OCI-LY3 (cell line): ENCODE measurements around the gene NEMP2.

Source experiments
- H2AFZ ChIP-seq: fragments of 200-600, 300-600 bp; shearing (Covaris generic); 2 replicates; pipeline ENCODE4 v1.6.0; 2014; ENCODE audit warnings: antibody characterized with exemption, low read depth, low read length
- H3K27ac ChIP-seq: fragments of 200-600, 300-600 bp; sonication (generic); 2 replicates; pipeline ENCODE4 v1.5.1; 2014; ENCODE audit warnings: mild to moderate bottlenecking, low read length, moderate library complexity, mixed read lengths
- H3K27me3 ChIP-seq: fragments of 200-600, 300-600 bp; sonication (generic); 2 replicates; pipeline ENCODE4 v1.6.1; 2014; ENCODE audit warnings: low read depth, low read length, mixed read lengths
- H3K36me3 ChIP-seq: fragments of 200-600, 300-600 bp; sonication (generic); replicated peaks from 2 replicates; pipeline ENCODE3; 2014; ENCODE audit warnings: low read depth, low read length, mixed read lengths
- H3K4me1 ChIP-seq: fragments of 300-600, 200-600 bp; sonication (generic); 2 replicates; pipeline ENCODE4 v1.6.1; 2014; ENCODE audit warnings: low read length, mixed read lengths
- H3K4me2 ChIP-seq: fragments of 200-600, 300-600 bp; sonication (generic); 2 replicates; pipeline ENCODE4 v1.6.1; 2014; ENCODE audit warnings: low read length, mixed read lengths
- H3K4me3 ChIP-seq: fragments of 300-600, 200-600 bp; sonication (generic); 2 replicates; pipeline ENCODE4 v1.5.1; 2014; ENCODE audit warnings: antibody characterized with exemption, mild to moderate bottlenecking, low read length, moderate library complexity
- H3K79me2 ChIP-seq: fragments of 300-600, 200-600 bp; shearing (Covaris generic); 2 replicates; pipeline ENCODE4 v1.6.1; 2014; ENCODE audit warnings: mild to moderate bottlenecking, low read length, mixed read lengths
- H3K9ac ChIP-seq: fragments of 300-600, 200-600 bp; shearing (Covaris generic); 2 replicates; pipeline ENCODE4 v1.6.0; 2014; ENCODE audit warnings: mild to moderate bottlenecking, low read length, moderate library complexity
- H3K9me3 ChIP-seq: fragments of 200-600, 300-600 bp; shearing (Covaris generic); 2 replicates; pipeline ENCODE4 v1.6.1; 2014; ENCODE audit warnings: low read length, mixed read lengths; ENCODE audit not compliant: insufficient read depth
- H4K20me1 ChIP-seq: fragments of 200-600, 300-600 bp; sonication (generic); 2 replicates; pipeline ENCODE4 v1.6.1; 2016; ENCODE audit warnings: low read length, mixed read lengths; ENCODE audit not compliant: insufficient read depth
- EZH2phosphoT487 ChIP-seq: fragments of 200-600 bp; shearing (Covaris generic); IDR thresholded peaks from 2 replicates; pipeline ENCODE4 v1.6.1; 2018; ENCODE audit warnings: antibody characterized with exemption, mixed run types, low read depth
- TF ChIP-seq, protein P1 (sequence below): fragments of 200-600, 300-600 bp; sonication (generic); IDR thresholded peaks from 2 replicates; pipeline ENCODE4 v1.5.1; 2014; ENCODE audit warnings: antibody characterized with exemption, low read length, low read depth

The NEMP2 gene

DNA sequence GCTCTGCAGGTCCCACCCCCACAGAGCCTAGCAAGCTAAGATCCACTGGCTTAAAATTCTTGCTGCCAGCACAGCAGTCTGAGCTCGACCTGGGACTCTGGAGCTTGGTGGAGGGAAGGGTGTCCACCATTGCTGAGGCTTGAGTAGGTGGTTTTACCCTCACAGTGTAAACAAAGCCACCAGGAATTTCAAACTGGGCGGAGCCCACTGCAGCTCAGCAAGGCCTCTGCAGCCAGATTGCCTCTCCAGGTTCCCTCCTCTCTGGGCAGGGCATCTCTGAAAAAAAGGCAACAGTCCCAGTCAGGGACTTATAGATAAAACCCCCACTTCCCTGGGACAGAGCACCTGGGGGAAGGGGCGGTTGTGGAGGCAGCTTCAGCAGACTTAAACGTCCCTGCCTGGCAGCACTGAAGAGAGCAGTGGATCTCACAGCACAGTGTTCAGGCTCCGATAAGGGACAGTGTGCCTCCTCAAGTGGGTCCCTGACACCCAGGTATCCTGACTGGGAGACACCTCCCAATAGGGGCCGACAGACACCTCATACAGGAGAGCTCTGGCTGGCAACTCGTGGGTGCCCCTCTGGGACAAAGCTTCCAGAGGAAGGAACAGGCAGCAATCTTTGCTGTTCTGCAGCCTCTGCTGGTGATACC is 20.0 kb upstream of the NEMP2 start:
- Histone ChIP-seq H3K27me3 (no peaks in the 10 kb centered on the region), H3K79me2 (no peaks in the 10 kb centered on the region), H3K36me3 (no peaks in the 10 kb centered on the region), H3K27ac (no peak overlapping the region), H2AFZ (no peak overlapping the region), H3K4me3 (no peak overlapping the region), H4K20me1 (no peaks in the 10 kb centered on the region), H3K9me3 (no peaks in the 10 kb centered on the region), H3K4me2 (no peak overlapping the region), H3K9ac (no peak overlapping the region), H3K4me1 (peaks cover 16% of the 10 kb centered on the region)
- TF ChIP-seq EZH2phosphoT487 = no peak
- TF ChIP-seq, protein P1, sequence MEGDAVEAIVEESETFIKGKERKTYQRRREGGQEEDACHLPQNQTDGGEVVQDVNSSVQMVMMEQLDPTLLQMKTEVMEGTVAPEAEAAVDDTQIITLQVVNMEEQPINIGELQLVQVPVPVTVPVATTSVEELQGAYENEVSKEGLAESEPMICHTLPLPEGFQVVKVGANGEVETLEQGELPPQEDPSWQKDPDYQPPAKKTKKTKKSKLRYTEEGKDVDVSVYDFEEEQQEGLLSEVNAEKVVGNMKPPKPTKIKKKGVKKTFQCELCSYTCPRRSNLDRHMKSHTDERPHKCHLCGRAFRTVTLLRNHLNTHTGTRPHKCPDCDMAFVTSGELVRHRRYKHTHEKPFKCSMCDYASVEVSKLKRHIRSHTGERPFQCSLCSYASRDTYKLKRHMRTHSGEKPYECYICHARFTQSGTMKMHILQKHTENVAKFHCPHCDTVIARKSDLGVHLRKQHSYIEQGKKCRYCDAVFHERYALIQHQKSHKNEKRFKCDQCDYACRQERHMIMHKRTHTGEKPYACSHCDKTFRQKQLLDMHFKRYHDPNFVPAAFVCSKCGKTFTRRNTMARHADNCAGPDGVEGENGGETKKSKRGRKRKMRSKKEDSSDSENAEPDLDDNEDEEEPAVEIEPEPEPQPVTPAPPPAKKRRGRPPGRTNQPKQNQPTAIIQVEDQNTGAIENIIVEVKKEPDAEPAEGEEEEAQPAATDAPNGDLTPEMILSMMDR = no peak

DNA sequence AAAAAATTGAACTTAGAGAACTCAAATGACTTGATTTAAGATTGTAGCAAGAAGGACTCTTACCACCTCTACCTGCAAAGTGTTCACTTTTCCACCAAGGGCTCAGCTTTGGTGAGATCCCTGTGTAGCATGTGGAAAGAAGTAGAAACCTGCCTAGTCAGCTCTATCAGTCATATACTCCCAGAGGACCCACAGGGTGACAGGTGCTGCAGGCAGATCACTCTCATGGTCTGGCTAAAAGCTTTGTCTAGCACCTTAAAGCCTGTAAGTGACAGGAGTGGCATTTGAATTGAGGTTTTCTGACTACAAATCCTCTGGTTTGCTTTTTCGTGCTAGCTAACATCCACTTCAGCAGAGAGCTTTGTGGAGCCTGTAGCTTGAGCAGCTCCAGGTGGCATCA is 18.7 kb upstream of the NEMP2 start:
- Histone ChIP-seq H3K4me1 (peaks cover 16% of the 10 kb centered on the region), H3K27me3 (no peaks in the 10 kb centered on the region), H3K9ac (no peak overlapping the region), H3K36me3 (no peaks in the 10 kb centered on the region), H3K9me3 (no peaks in the 10 kb centered on the region), H3K27ac (no peak overlapping the region), H3K79me2 (no peaks in the 10 kb centered on the region), H3K4me2 (0 out of 2 replicates have a peak overlapping the region, but pooled peaks have one; percentile 8), H3K4me3 (no peak overlapping the region), H4K20me1 (no peaks in the 10 kb centered on the region), H2AFZ (no peak overlapping the region)
- TF ChIP-seq, protein P1 = no peak
- no peak for TF ChIP-seq EZH2phosphoT487

DNA sequence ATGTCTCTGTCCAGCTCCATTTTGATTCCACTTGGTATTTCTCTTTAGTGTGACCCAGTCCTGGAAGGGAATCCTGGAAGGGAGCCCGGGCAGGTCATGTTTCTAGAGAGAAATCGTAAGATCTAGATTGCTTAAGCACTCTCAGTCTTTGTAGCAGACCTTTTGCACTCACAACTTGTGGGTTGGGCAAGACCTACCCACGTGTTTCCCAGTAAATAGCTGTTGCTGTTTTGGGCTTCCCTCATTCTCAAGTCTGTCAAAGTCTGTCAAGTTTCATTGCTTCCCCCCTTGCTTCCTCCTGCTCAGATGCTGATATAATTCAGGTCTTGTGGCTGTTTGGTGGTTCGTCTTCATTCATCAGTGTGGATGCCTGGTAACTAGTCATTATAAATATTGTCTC is 17.4 kb upstream of the NEMP2 start:
- Histone ChIP-seq H3K79me2 (0 out of 2 replicates have a peak, but pooled peaks cover under 1% of the 10 kb centered on the region), H3K4me2 (0 out of 2 replicates have a peak overlapping the region, but pooled peaks have one; percentile 2), H4K20me1 (no peaks in the 10 kb centered on the region), H3K9me3 (no peaks in the 10 kb centered on the region), H3K9ac (no peak overlapping the region), H3K4me3 (no peak overlapping the region), H2AFZ (no peak overlapping the region), H3K4me1 (peaks cover 16% of the 10 kb centered on the region), H3K27ac (no peak overlapping the region), H3K36me3 (no peaks in the 10 kb centered on the region), H3K27me3 (no peaks in the 10 kb centered on the region)
- TF ChIP-seq, protein P1 = no peak
- no peak for TF ChIP-seq EZH2phosphoT487

DNA sequence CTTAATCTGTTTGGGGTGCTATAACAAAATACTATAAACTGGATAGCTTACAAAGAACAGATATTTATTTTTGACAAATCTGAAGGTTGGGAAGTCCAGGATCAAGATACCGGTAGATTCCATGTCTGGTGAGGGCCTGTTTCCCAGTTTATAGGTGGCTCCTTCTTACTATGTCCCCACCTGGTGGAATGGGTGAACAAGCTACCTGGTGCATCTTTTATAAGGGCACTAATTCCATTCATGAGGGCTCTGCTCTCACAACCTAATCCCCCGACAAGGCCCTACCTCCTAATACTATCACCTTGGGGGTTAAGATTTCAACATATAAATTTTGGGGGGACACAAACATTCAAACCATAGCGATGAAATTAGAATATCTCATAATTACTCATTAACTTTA is 15.6 kb upstream of the NEMP2 start:
- H3K4me1 ChIP-seq = peaks cover 16% of the 10 kb centered on the region
- no peak overlapping the region for H3K27ac ChIP-seq
- no peaks in the 10 kb centered on the region for H3K36me3 ChIP-seq
- no peak overlapping the region for H3K9ac ChIP-seq
- no peak overlapping the region for H2AFZ ChIP-seq
- no peaks in the 10 kb centered on the region for H4K20me1 ChIP-seq
- H3K4me3 ChIP-seq = no peak overlapping the region
- no peaks in the 10 kb centered on the region for H3K27me3 ChIP-seq
- peaks cover 3% of the 10 kb centered on the region; the same call in 1 of the 2 replicates for H3K79me2 ChIP-seq
- TF ChIP-seq, protein P1 = no peak
- no peak for TF ChIP-seq EZH2phosphoT487
- no peak overlapping the region for H3K4me2 ChIP-seq
- no peaks in the 10 kb centered on the region for H3K9me3 ChIP-seq
